Inferior parietal cortex (tissue), 1 donor: ENCODE measurements around the gene ACAP2.
"Not testable (repeated sequence)": the region's sequence is repeated elsewhere in the genome, so short reads cannot be mapped to it uniquely, and the experiment has no call there.

Source experiments
- DNase-seq: peaks from one replicate; pipeline ENCODE4 v3.0.0-alpha.2; 2016; ENCODE audit errors: extremely low spot score

The ACAP2 gene

GRCh38 chr3:195291121-195291520, 151.7 kb downstream of the ACAP2 start:
- no peak for DNase-seq

DNA sequence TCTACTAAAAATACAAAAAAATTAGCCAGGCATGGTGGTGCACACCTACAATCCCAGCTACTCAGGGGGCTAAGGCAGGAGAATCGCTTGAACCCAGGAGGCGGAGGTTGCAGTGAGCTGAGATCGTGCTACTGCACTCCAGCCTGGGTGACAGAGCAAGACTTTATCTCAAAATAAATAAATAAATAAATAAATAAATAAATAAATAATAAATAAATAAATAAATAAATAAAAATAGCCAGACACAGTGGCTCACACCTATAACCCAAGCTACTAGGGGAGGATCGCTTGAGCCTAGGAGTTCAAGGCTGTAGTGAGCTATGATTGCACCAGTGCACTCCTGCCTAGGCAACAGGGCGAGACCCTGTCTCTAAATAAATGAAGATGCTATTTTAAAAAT, 152.2 kb downstream of the ACAP2 start:
- not testable (repeated sequence) for DNase-seq

DNA sequence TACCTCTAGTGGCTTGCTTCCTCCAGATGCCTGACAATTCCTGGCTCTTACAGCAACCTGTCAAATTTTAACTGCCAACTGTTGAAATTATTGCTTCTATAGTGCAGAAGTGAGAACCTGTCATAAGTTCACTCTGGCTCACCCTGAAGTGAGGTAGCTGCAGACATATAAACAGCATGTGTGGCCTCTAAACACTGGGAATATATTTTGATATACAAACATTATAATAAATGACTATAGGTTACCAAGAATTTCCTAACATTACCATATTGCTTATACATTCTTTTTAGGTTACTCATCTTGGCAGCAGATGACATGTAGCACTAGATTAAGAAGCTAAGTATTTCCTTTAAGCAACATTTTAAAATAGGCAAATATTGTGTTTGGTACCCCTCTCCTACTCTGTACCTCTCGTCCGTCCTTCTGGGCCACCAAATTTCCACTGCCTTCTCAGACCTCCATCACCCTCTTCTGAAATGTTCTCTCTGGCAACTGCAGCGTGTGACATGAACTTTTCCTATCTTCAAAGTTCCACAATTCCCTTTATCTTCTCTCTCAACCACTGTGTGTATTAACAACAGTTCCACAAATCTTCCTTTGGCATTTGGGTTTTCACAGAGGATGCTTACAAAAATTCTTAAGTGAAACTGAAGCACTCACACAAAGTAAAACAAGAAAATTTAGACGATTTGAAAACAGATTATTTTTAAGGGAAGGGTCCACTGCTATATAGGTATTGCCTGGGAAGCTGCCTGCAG, 156.5 kb downstream of the ACAP2 start:
- no peak for DNase-seq

DNA sequence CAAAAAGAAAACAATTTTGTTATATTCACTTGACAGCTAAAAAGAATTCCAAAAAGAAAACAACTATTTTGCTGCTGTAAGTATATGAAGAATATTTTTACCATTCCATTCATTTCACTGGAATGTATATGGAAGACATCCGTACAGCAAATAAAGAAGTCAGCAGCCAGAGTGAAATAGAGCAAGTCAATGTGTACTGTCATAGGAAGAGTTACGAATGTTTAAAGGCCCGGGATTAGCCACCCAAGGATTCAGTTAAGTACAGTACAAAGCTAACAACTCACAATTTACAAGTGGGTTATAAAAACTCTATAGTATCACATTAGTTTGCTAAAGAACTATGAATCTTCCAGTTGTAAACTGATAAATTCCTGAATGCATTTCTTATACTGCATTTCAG, 157.4 kb downstream of the ACAP2 start:
- no peak for DNase-seq

- DNase-seq = no peak
These were observed 158.0 kb downstream of the ACAP2 start for GRCh38 chr3:195284842-195285241.

DNA sequence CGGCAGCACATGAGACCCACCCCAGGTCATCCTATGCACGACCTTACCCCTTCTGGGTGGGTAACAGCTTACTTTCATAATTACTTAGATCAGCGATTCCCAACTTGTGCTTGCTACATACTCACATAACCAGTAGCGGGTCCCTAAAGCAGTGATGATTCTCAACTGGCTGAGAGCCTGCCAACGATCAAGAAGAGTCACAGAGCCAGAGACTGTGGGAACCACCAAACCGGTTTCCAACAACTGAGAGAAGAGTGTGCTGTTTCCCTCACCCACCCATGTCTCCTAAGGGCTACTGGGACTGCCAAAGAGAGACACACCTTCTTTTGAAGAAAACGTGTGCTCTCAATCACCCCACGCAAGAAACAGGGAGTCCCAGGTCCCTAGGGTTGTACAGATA, 159.9 kb downstream of the ACAP2 start:
- DNase-seq = no peak

GRCh38 chr3:195274259-195274966, 168.4 kb downstream of the ACAP2 start:
- no peak for DNase-seq

DNA sequence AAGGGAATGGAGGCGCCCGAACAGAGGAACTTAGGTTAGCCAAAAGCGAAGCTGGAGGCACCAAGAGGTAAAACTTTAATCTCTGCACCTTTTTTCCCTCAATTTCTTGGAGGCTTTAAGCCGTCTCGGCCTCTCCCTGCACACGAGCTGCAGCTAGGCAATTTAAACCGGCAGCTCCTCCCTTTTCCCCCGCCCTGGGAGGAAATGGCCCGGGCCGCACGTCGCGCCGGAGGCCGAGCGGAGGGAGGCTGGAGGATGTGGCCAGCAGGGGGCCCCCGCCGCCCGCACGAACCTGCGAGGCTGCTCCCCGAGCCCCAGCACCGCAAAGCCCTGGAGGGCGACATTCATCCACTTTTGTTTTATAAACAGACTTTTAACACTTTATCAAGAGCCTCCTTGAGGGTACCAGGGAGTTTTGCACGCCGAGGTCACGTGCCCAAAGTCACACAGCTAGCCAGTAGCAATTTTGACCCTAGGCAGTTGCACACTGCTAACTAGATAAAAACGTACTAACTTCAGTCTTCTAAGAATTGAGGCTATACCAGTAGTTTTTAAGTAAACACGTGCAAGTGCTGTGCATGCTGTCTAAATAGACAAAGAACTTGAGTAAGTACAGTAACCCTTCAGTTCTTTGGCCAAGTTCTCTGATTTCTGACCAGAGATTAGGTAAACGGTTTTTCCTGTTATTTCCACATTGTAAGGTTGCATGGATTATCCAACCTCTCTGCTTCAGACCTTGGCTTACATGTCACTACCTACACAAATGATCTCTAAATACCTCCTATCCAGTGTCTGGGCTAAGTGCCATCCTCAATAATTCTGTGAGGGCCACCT, 171.2 kb downstream of the ACAP2 start:
- DNase-seq = peak; percentile 90

GRCh38 chr3:195270817-195271409, 171.9 kb downstream of the ACAP2 start, which contains the start of gene XXYLT1:
Gene XXYLT1, minus strand, starts transcription at chr3:195271159. Its CDS starts 101 bp downstream, at chr3:195271058.
- peak; percentile 82 for DNase-seq

- DNase-seq = peak; percentile 22
These were observed 172.6 kb downstream of the ACAP2 start for GRCh38 chr3:195270079-195270816.

- DNase-seq = no peak
These were observed 173.3 kb downstream of the ACAP2 start for GRCh38 chr3:195269375-195270078.

DNA sequence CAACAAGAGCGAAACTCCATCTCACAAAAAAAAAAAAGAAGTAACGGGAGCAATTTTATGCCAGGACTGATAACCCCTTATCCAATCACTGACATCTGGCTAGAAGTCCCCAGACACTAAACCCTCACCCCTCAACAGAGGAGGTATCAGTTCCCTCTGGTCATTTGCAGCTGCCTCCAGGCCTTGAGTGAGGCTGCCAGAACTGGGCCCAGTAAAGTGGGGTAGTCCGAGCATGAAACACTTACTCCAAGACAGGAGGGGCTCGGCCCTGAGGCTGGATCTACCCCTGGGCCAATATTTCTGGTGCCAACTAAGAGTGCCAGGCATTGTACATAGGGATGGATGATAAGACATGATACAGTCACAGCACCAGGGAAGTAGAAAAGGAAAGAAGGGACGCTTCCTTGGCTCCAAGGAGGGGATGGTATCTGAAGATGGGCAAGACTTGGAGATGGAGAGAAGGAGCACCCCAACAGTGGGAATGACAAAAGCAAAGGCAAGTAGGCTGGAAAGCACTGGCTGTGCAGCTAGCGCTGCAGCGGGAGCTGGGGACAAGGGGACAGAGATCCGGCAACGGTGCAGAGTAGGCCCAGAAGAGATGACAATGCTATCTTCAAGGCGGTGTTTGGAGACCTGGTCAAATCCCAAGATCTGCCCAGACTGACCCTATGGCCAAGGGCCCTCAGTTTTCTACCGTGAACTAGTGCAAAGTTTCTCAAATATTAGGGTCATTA, 174.1 kb downstream of the ACAP2 start:
- DNase-seq = no peak

DNA sequence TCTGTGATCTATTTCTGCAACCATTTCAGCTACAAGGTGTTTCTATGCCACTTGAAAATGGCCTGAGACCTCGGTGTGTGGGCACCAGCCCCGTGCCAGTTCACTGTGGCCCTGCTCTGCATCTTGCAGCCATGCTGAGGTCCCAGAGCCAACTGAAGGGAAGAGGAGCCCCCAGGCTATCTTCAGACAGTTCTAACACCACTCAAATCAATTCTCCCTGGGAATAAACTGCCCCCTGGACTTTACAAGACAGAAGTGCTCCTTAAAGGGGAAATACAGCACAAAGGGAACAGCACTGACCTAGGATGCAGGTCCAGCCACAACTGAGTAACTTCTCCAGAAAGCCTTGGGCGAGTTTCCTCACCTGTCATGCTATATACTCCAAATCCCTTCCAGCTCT, 175.7 kb downstream of the ACAP2 start:
- no peak for DNase-seq

DNA sequence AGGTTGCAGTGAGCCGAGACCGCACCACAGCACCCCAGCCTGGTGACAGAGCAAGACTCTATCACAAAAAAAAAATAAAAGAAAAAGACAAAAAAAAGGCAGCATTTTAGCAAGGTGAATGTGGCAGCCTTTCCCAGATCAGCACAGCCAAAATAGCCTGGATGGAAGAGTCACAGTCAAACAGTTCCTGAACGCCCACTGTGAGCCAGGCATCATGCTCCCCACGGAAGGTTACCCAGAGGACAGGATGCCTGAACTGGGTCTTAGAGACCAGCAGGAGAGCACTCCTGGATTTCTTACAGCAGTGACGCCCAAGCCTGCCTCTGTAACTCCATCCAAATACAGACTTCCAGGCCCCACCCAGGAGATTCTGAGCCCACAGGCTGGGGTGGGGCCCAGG, 176.4 kb downstream of the ACAP2 start:
- no peak for DNase-seq

DNA sequence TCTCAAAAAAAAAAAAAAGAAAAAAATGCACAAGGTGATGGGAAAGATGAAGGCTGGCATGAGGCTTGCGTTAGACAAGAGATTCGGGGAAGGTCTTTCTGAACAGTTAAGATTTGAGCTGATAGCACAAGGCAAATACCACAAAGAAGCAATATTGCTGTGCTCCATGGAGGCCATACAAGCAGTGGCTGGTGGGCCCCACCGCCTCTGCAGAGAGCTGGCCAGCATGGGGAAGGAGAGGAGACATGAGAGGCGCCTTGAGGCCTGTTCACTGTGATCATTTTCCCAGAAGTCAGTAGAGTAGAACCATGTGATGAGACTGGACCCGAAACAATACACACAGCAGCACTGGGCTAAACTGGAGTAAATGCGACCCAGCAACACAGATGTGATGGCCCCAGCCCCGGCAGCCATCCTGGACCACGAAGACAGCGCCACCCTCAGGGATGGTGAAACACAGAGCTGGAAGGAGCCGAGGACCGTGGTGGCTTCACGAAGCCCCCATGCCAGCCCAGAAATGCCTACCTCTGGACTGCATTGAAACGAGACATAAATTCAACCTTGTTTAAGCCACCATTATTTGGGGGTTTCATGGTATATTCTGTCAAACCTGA, 177.3 kb downstream of the ACAP2 start:
- DNase-seq = no peak

- no peak for DNase-seq
These were observed 178.8 kb downstream of the ACAP2 start for GRCh38 chr3:195263925-195264600.

GRCh38 chr3:195263193-195263924, 179.5 kb downstream of the ACAP2 start:
- no peak for DNase-seq

DNA sequence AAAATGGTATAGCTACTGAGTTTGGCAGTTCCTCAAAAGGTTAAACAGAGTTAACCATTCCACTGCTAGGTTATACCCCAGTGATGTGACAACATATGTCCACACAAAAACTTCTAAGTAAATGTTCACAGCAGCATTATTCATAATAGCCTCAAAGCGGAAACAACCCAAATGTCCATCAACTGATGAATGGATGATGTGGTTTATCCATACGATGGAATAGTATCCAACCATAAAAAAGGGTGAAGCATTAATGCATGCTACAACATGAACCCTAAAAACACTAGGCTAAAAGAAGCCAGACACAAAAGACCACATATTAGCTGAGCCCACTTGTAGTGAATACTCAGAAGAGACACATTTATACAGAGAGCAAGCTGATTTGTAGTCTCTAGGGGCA, 180.9 kb downstream of the ACAP2 start:
- DNase-seq = no peak
